ENCODE results near the gene PUM2. TPM values are rescaled to one million over a fixed set of nuclear protein-coding genes. Genes with fewer than 3 reads are reported as not detected.

Gene PUM2
- total and polyA plus RNA-seq, 2 of the 13 experiments (the other 11 are each of a cell fraction or from before 2014, with no cell fraction given) = 69.6 to 69.8 TPM

GRCh38 chr2:20222014-20222768 lies 128.5 kb downstream of the PUM2 start:
- no peak overlapping the region for H3K9ac ChIP-seq (ENCODE audit: insufficient read depth, low read depth, low read length)
- H3K79me2 ChIP-seq (ENCODE audit: insufficient read depth, low read length) = peaks cover 59% of the 10 kb centered on the region
- DNase-seq (ENCODE audit: low spot score) (no peak), FAIRE-seq (no peak), ATAC-seq (no peak)
- H3K4me1 ChIP-seq (ENCODE audit: insufficient read depth, low read length) = peaks cover 72% of the 10 kb centered on the region
- BruUV-seq (replicated peaks) = no TSS peak
- no peaks in the 10 kb centered on the region for H4K20me1 ChIP-seq (ENCODE audit: insufficient read depth, low read length)
- POLR2A ChIA-PET = interaction anchor here (1.4 to 6.4 kb wide), 8 partner anchors 8 to 43 kb away, joined by 4 to 94 read pairs (median 34); no protein-coding TSS in a partner anchor
- H3K27ac ChIP-seq (ENCODE audit: extremely low read length, insufficient read depth, low read length) = peak overlapping the region; percentile 6
- H3K4me3 ChIP-seq (replicated peaks in 1 of 3; ENCODE audit: insufficient read depth in 1 of 3, low read depth in 2 of 3, low read length in 3 of 3) = peak overlapping the region in 1 of 3 experiments; percentile 81; a peak in 1 of 6 replicates
- peaks cover 0 to 2% of the 10 kb centered on the region in 2 experiments; a peak in 2 of 5 replicates for H3K36me3 ChIP-seq (replicated peaks in 1 of 2; ENCODE audit: control insufficient read depth in 1 of 2, insufficient read depth in 2 of 2, low read length in 2 of 2)
- H3K27me3 ChIP-seq (ENCODE audit: control insufficient read depth in 1 of 2, insufficient read depth in 2 of 2, low read length in 2 of 2) = no peaks in the 10 kb centered on the region
- no peaks in the 10 kb centered on the region for H3K9me3 ChIP-seq (ENCODE audit: low read length)
- in situ Hi-C loops (cut with HindIII; ENCODE audit: extremely low pct_ligation_motif_present, low pct_unique_long_range_greater_than_20kb) = loop anchor here (5.0 kb wide), 1 partner anchor 35 kb away; no protein-coding TSS in a partner anchor
- H2AFZ ChIP-seq (ENCODE audit: low read length) = no peak overlapping the region
- 100% methylated on average over 1 of the region's 1 CpG for WGBS (ENCODE audit: low lambda C conversion rate)
- intact Hi-C loops (cut with micrococcal nuclease; ENCODE audit: unreplicated experiment) = no loop called here
- CTCF ChIA-PET (ENCODE audit: low intra/inter-chr PET ratio, low total read pairs) = no interaction called here
- H3K4me2 ChIP-seq (ENCODE audit: low read depth, low read length) = peak overlapping the region; percentile 93
- TF ChIP-seq MXD1 (CRISPR knock-in tag; IDR thresholded peaks at IDR 0.05) = 0 out of 2 replicates have a peak, but pooled peaks have one; percentile 22
- no peak for TF ChIP-seq GFI1 (CRISPR knock-in tag; IDR thresholded peaks at IDR 0.05; ENCODE audit: borderline replicate concordance)
- TF ChIP-seq GLI4 (CRISPR knock-in tag; IDR thresholded peaks at IDR 0.05; ENCODE audit: borderline replicate concordance) = peak; percentile 21; the same call in 1 of the 2 replicates
- no peak for TF ChIP-seq ZNF619 (CRISPR knock-in tag; IDR thresholded peaks at IDR 0.05)
- TF ChIP-seq CREM (IDR thresholded peaks at IDR 0.05) = 0 out of 2 replicates have a peak, but pooled peaks have one; percentile 7
- no peak for TF ChIP-seq CREM (CRISPR knock-in tag; IDR thresholded peaks at IDR 0.05)
- TF ChIP-seq ZMAT3 (CRISPR knock-in tag; conservative IDR thresholded peaks at IDR 0.05) = no peak
- no peak for TF ChIP-seq NCOA1 (CRISPR knock-in tag; IDR thresholded peaks at IDR 0.05)
- no peak for TF ChIP-seq POGZ (CRISPR knock-in tag; IDR thresholded peaks at IDR 0.05)
- no peak for TF ChIP-seq U2AF1 (optimal IDR thresholded peaks at IDR 0.05; ENCODE audit: low read depth, low read length)
- peak; percentile 56; the same call in 1 of the 2 replicates for TF ChIP-seq ZNF235 (CRISPR knock-in tag; IDR thresholded peaks at IDR 0.05; ENCODE audit: borderline replicate concordance)
- TF ChIP-seq NR2F2 (IDR thresholded peaks at IDR 0.05; ENCODE audit: borderline replicate concordance, low read depth) = 0 out of 2 replicates have a peak, but pooled peaks have one; percentile 0
- no peak for TF ChIP-seq ZNF296 (CRISPR knock-in tag; conservative IDR thresholded peaks at IDR 0.05)
- no peak for TF ChIP-seq ZNF660 (CRISPR knock-in tag; IDR thresholded peaks at IDR 0.05; ENCODE audit: borderline replicate concordance, low read depth)
- no peak for TF ChIP-seq ZNF563 (CRISPR knock-in tag; IDR thresholded peaks at IDR 0.05)
- no peak for TF ChIP-seq MIXL1 (CRISPR knock-in tag; IDR thresholded peaks at IDR 0.05)
- TF ChIP-seq ZNF646 (CRISPR knock-in tag; IDR thresholded peaks at IDR 0.05) = 0 out of 2 replicates have a peak, but pooled peaks have one; percentile 21
- peak; percentile 10; the same call in 1 of the 2 replicates for TF ChIP-seq HIVEP1 (CRISPR knock-in tag; IDR thresholded peaks at IDR 0.05)
- no peak for TF ChIP-seq SAFB2 (CRISPR knock-in tag; IDR thresholded peaks at IDR 0.05; ENCODE audit: borderline replicate concordance, low read depth)
